NCI-H146 treated with DMSO at 0.1 percent for 48 hours (cell line): ENCODE results near the gene STON1.
"Not testable (repeated sequence)": the region's sequence is repeated elsewhere in the genome, so short reads cannot be mapped to it uniquely, and the experiment has no call there.

ENCODE experiments used
- DNase-seq: peaks from one replicate; lab custom pipeline; 2025; ENCODE audit not compliant: unreplicated experiment; lab: John Stamatoyannopoulos, UW

The STON1 gene, protein sequence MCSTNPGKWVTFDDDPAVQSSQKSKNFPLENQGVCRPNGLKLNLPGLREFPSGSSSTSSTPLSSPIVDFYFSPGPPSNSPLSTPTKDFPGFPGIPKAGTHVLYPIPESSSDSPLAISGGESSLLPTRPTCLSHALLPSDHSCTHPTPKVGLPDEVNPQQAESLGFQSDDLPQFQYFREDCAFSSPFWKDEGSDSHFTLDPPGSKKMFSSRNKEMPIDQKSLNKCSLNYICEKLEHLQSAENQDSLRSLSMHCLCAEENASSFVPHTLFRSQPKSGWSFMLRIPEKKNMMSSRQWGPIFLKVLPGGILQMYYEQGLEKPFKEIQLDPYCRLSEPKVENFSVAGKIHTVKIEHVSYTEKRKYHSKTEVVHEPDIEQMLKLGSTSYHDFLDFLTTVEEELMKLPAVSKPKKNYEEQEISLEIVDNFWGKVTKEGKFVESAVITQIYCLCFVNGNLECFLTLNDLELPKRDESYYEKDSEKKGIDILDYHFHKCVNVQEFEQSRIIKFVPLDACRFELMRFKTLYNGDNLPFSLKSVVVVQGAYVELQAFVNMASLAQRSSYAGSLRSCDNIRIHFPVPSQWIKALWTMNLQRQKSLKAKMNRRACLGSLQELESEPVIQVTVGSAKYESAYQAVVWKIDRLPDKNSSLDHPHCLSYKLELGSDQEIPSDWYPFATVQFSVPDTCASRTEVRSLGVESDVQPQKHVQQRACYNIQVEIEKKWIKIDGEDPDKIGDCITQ

DNA sequence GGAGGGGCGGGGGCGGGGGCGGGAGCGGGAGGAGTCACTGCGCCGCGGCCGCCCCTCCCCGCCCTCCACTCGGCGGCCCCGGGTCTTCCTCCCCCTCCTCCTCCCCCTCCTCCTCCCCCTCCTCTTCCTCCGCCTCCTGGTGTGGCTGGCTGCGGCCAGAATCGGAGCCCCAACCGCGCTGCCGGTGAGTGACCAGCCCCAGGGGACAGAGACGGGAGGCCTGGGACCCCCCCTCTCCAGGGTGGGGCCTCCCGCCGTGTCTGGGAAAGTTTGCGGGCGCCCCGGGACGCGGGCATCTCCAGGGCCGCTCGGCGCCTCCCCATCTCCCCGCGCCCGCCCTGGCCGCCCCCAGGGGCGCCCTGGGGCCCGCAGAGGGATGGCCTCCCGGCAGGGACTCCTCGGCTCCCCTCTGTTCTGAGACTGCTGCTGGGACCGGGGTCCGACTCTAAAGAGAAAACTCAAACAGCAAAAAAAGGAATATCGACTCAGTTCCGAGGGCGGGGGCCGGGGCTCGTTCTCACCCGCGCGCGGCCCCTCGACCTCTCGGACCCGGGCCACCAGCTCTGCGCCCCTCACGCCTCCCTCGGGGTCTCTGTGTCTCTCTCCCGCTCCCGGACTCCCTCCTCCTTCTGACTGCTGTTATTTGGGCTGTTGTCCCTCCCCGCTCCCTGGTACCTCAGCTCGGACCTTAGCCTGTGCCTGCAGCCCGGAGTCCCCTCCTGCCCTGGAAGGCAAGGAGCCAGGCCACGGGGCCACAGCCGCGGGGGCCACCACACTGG is at the start of gene STON1:
Gene STON1 (plus strand): TSS at position 122 of the 779 bp plus-strand sequence. CDS start 50,480 bp downstream, outside the sequence.
- DNase-seq = no peak

DNA sequence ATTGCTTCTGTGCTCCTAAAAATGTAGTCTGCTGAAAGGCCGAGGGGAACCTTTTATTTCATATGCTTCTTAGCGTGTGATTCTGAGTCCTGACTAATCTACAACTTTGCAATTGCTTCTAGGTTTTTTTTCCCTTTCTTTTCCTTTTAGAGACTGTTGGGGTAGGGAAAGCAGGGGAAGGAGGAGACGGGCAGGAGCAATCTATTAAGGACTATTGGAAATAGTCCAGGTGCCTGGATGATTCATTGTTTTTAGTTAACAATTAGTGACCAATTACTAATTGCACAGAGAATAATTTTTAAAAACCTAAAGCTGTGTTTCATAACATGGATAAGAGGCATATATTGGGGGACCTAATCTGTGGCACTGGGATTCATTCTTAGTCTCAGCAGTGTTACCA is 49.4 kb upstream of the STON1 start:
- no peak for DNase-seq

DNA sequence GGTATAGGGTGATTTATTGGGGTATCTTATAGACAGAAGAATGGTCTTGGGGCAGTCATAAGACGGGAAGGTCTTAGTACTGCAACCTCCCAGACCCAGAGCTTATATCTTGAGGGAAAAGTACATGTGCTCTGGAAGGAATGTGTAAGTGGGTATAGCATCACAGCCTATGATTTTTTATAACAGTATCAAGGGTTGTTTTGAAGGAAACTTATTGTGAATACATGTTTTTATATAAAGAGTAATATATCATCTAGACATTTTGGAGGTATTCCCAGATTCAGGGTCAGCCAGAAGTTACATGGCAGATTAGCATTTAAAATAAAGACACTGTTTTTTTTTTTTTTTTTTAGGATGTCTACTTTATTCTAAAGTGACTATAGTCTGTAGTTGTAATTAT is 47.6 kb upstream of the STON1 start:
- DNase-seq = no peak

DNA sequence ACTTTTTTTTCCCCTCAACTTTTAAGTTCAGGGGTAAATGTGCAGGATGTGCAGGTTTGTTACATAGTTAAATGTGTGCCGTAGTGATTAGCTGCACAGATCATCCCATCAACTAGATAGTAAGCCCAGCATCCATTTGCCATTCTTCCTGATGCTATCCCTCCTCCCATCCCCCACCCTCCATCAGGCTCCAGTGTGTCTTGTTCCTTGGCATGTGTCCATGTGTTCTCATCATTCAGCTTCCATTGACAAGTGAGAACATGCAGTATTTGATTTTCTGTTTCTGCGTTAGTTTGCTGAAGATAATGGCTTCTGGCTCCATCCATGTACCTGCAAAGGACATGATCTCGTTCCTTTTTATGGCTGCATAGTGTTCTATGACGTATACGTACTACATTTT is 47.2 kb upstream of the STON1 start:
- no peak for DNase-seq

DNA sequence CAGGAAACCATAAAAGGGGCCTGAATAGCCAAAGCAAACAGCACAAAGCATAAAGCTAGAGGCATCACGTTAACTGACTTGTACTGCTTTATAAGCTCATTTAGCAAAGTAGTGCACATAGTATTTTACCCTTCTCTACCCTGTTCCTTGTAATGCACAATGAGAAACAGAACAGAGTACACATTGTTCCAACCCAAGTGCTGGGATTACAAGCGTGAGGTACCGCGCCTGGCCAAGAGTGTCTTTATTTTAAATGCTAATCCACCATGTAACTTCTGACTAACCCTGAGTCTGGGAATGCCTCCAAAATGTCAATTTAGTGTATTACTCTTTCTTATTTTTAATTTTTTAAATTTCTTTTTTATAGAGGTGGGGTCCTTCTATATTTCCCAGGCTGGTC is 46.4 kb upstream of the STON1 start:
- DNase-seq = no peak

DNA sequence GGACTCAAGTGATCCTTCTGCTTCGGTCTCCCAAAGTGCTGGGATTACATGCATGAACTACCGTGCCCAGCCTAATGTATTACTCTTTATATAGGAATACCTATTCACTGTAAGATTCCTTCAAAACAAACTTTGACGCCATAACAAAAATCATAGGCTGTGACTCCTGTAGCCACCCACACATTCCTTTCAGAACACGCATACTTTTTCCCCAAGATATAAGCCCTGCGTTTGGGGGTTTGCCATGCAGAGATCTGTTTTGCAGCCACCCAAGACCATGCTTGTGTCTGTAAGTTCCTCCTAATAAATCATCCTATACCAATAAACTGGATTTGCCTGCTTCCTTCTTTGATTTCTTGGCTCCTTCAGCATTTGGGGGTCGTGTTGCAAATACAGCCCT is 46.0 kb upstream of the STON1 start:
- DNase-seq = no peak

DNA sequence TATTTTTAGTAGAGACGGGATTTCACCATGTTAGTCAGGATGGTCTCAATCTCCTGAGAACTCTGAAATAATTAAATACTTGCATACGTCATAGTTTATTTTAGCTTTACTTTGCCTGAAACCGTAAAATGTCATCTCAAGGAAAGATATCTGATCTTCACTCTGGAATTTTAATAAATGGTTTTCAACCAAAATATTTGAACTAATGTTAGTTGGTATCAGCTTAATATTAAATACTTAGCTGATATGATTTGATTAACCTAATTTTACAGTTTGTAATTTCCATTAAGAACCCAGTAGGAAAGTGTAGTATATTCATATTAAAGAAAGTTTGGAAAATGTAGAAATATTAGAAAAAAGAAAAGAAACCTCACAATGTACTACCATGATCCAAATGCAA is 41.4 kb upstream of the STON1 start:
- DNase-seq = no peak

DNA sequence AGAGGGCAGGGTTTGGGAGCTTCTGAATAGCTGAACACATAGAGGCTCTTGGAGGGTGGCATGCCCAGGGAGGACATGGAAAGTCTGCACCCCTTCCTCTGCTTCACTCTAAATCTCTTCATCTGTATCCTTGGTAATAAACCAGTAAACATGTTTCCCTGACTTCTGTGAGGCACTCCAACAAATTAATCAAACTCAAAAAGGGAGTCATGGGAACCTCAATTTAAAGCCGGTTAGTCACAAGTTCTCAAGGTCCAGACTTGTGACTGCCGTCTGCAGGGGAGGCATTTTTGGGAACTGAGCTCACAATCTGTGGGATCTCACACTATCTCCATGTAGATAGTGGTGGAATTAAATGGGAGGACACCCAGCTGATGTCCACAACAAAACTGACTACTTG is 33.1 kb upstream of the STON1 start:
- DNase-seq = no peak

DNA sequence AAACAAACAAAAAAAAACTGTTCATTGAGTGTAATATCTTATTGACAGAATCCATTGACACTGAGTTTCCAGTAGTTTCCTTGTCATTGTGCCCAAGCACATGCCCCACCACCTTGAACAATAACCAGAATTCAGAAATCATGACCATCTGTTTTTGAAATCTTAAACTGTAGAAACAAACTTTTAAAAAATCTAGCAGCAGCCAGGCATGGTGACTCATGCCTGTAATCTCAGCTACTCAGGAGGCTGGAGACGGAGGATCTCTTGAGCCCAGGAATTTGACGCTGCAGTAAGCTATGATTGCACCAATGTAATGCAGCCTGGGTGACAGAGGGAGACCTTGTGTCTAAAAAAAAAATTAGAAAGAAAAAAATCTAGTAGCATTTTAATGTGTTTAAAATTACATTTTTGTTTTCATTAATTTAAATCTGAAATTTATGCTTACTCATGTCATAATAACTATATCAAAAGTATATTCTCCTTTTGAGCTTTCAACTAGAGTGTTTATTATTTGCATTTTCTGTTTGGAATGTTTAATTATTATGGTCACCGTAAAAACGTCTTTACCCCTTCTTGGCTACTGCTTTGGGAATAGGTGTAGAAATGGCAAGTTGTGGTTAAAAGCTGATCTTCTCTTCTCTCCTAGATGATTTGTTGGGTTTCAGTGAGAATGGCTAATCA is 25.2 kb upstream of the STON1 start:
- DNase-seq = no peak

DNA sequence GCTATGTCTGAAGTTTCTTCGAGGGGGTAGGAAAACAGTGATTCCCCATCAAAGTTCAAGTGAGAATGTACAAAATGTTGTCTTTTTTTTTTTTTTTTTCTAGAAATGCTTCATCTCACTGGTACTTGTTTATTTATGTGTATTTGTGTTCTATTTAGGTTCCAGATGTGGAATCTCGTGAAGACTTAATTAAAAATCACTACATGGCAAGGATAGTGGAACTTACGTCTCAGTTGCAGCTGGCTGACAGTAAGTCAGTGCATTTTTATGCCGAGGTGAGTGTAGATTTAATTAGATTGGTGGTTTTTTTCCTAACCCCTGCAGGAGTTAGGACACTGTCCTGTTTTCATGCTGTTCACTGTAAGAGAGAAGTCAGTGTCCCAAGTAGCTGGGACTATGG is 22.8 kb upstream of the STON1 start:
- no peak for DNase-seq

DNA sequence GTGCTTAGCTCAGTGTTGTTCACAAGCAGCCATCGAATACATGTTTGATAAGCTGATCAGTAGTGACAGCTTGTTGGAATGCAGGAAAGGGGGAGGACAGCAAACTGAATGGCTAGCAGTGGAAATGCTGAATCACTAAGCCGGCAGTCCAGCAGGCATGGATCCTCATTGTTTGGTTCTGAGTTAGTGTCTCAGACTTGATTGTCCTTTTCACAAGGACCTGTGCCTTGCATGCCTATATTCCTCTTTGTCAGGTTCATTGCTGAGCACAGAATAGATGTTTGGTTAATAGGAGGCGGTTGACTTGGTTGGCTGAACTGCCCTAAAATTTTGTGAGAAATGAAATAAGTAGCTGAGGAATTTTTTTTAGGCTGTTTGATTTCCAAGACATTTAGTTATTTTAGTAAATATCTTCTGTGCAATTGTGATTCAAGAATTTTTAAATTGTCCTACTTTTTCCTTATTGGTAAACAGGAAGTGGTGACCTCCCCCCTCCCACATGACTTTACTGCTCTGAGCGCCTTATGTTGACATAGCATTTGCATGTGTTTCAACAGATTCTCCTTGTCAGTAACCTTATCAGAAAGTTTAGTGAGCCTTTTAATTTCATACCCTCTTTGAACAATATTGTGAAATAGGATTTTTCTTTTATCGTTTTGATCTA is 21.4 kb upstream of the STON1 start:
- DNase-seq = no peak

DNA sequence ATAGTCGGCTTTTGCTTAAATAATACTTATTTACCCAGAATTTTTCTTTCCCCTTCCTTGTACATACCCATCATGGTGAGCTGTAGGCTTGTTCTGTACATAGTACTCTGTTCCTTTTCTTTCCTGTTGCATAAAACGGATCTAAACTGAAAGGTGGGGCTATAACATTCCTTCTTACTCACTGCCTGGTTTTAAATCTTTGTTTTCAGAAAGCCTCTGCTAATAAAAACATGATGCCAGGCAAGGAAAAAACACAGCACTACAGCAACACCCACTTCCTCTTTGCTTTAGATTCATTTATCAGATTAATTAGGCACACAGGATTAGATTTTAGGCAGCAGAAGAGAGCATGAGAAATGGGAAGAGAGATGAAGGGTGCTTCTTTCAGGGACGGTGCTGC is 19.6 kb upstream of the STON1 start:
- no peak for DNase-seq

DNA sequence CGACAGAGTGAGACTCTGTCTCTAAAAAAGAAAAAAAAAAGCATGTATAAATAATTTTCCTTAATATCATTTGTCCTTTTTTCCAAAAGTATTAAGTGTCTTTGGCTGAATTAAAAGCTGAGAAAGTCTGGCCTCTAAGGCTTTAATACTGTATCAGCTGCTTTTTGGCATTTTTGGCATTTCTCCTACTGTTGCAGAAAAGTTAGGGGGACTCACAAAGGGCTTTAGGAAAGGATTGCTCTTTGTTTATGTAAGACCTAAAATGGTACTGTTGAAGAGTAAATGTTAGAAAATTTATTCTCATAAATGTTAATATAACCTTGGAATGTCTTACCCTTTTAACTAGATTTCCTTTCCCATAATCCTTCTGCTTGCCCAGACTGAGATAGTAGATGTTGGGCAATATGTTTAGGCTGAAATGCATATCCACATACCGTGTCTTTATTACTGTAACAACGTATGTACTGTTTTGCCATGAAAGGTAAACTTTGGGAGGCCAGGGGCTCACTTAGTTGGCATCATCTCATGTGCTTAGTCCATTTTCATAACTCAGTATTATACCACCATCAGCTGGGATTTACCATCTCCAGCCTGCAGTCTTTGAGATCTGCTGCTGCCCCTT is 18.0 kb upstream of the STON1 start:
- DNase-seq = no peak

DNA sequence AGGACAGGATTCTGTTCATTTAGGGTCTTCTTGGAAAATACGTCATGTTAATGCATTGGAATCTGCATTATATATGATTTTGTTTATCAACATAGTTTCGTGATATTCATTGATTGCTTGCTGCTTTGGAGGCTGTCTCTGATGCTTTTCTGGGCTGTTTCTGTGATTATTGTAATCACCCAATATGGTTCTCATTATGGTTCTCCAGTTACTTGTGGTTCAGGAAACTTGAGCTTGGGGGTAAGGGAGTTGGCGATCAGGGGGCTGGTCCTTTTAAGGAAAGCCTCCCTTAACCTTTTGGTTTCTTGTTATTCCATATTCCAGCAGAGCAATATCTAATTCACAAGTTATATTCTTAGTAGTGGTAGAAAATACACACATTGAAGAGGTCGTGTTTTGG is 17.4 kb upstream of the STON1 start:
- no peak for DNase-seq

DNA sequence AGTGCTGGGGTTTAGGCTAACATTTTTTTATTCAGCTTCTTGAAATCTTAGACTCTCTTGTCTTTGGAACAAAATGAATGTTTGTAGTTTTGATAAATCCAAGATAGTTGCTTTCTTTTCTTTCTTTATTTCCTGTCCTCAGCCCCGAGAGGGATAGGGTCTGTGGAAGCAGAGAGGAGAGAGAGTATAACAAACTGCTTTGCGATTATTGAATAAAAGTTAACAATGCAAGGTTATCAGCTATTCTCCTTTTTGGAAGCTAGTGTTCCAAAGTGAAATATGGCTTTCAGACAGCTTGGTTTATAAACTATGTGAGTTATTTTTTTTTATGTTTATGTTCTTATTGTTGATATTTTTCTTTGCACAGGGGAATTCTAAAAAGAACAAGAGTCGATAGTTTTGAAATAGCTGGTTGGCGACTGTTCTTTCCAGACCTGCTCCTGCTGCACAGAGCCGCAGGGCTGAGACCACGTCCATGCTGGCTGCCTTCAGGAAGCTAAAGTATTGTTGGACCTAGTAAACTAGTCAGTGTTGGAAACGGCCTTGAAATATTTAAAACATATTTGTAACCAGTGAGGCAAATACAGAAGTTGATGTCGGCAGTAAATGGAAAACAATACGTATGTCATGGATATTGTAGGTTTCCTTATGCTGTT is 15.5 kb upstream of the STON1 start:
- no peak for DNase-seq

DNA sequence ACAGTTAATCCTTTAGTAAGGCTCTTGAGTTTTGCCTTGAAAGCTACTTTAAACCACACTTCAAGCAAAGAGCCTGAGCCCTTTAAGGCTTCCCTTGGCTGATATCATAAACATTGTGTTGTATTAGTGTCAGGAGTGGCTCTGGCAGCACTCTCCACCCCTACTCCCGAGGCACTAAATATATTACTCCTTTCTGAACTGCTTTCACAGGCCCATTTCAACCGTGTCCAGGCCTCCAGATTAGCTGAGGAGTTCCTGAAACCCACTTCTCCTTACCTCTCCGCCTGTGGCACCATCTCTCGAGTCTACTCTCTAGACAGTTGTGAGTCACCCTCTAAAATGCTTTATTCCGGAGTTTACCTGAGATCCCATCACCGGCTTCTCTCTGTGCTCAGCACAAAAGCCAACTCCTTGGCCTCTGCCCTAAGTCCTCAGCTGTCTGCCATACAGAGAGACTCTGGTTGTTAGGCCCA is 14.4 kb upstream of the STON1 start:
- DNase-seq = no peak

DNA sequence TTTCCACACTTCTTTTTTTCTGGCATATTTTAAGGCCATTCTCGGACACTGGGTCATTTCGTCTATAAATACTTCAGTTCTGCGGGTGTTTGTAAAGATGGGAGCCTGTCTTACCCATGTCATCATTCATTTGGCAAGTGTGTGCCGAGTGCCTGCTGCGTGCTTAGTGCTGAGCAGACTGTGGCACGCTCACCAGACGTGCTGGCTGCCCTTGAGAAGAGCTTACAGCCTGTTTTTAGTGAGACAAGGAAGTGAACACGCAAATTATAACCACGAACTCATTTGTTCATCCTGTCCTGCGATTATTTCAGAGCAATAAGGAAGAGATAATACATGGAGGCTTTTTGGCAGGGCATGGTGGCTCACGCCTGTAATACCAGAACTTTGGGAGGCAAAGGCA is 10.4 kb upstream of the STON1 start:
- DNase-seq = no peak

DNA sequence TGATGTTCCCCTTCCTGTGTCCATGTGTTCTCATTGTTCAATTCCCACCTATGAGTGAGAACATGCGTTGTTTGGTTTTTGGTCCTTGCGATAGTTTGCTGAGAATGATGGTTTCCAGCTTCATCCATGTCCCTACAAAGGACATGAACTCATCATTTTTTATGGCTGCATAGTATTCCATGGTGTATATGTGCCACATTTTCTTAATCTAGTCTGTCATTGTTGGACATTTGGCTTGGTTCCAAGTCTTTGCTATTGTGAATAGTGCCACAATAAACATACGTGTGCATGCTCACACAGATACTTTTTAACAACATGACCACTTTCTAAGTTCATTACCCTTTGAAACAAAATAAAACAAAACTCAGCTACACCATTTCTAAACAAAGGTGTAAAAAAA is 5.2 kb upstream of the STON1 start:
- not testable (repeated sequence) for DNase-seq

DNA sequence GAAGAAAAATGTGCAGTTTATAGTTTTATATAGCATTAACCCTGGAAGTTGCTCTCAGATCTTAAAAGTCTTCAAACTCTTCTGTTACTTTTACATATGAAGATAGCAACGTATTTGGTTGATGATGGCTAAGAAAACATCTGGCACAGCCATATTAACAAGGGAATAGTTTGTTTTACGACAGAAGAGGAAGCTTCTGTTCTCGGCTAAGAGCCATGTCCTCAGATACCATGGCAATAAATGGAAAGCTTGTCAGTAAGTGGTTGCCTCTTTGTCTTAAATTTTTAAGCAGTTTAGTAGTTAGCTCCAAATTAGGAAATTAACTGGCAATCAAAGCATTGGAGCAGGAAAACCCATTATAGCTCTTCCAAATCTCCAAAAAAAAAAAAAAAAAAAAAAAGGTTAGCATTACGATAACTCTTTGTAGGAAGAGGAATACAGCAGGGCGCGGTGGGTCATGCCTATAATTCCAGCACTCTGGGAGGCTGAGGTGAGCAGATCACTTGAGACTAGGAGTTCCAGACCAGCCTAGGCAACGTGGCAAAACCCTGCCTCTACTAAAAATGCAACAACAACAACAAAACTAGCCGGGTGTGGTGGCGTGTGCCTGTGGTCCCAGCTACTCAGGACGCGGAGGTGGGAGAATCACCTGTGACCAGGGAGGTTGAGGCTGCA is 4.5 kb upstream of the STON1 start:
- DNase-seq = no peak
